SK-N-SH treated with all-trans-retinoic acid at 6 μM for 48 hours (cell line): ENCODE data around the gene DDX41.

Experiments
- CSDC2 ChIP-seq: fragments of 250-450 bp; sonication (Bioruptor Pico); IDR thresholded peaks from 2 replicates; pipeline ENCODE4 v1.5.0; 2020; ENCODE audit warnings: mild to moderate bottlenecking, moderate library complexity
- GLIS3 ChIP-seq: fragments of 250-450 bp; sonication (Bioruptor Pico); IDR thresholded peaks from 2 replicates; pipeline ENCODE4 v1.5.0; 2020; ENCODE audit warnings: mild to moderate bottlenecking, moderate library complexity
- OSR1 ChIP-seq: fragments of 250-450 bp; sonication (Bioruptor Pico); IDR thresholded peaks from 2 replicates; pipeline ENCODE4 v1.8.0; 2022; ENCODE audit warnings: moderate library complexity, mild to moderate bottlenecking, inconsistent platforms
- PPARA ChIP-seq: fragments of 250-450 bp; sonication (Bioruptor Pico); IDR thresholded peaks from 2 replicates; pipeline ENCODE4 v1.5.0; 2020; ENCODE audit warnings: mild to moderate bottlenecking, borderline replicate concordance
- ZFP30 ChIP-seq: fragments of 450-650 bp; formaldehyde crosslinking; IDR thresholded peaks from 2 replicates; pipeline ENCODE4 v1.5.0; 2022; ENCODE audit warnings: mild to moderate bottlenecking, moderate library complexity
- ZNF8 ChIP-seq: fragments of 450-650 bp; formaldehyde crosslinking; IDR thresholded peaks from 2 replicates; pipeline ENCODE4 v1.5.0; 2020; ENCODE audit warnings: mild to moderate bottlenecking, moderate library complexity
- TF ChIP-seq, protein P1 (sequence below): fragments of 250-450 bp; sonication (Bioruptor Pico); IDR thresholded peaks from 2 replicates; pipeline ENCODE4 v1.8.0; 2020; ENCODE audit warnings: mild to moderate bottlenecking, moderate library complexity, borderline replicate concordance
- TF ChIP-seq, protein P2 (sequence below): fragments of 250-450 bp; sonication (Bioruptor Pico); IDR thresholded peaks from 2 replicates; pipeline ENCODE4 v1.5.0; 2020; ENCODE audit warnings: mild to moderate bottlenecking, moderate library complexity

DNA sequence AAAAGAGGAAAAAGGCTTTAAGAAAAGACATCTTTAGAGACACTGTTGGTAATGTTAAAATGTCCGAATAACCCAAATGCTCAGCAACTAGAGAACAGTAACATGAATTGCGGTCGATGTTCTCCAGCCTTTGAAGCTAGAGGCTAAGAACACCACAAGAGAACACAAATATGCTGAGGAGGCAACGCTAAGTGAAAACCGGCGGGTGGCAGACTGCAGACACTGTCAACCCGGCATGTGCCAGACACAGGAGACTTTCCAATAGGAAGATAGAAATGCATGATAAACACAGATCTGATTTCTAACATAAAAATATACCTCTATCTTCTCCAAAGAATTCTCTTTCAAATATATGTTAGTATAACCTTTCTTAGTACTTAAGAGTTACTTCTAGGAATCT lies 18.4 kb upstream of the DDX41 start:
- TF ChIP-seq, protein P1, sequence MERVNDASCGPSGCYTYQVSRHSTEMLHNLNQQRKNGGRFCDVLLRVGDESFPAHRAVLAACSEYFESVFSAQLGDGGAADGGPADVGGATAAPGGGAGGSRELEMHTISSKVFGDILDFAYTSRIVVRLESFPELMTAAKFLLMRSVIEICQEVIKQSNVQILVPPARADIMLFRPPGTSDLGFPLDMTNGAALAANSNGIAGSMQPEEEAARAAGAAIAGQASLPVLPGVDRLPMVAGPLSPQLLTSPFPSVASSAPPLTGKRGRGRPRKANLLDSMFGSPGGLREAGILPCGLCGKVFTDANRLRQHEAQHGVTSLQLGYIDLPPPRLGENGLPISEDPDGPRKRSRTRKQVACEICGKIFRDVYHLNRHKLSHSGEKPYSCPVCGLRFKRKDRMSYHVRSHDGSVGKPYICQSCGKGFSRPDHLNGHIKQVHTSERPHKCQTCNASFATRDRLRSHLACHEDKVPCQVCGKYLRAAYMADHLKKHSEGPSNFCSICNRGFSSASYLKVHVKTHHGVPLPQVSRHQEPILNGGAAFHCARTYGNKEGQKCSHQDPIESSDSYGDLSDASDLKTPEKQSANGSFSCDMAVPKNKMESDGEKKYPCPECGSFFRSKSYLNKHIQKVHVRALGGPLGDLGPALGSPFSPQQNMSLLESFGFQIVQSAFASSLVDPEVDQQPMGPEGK (CRISPR knock-in tag): no peak
- TF ChIP-seq GLIS3 (CRISPR knock-in tag): no peak
- TF ChIP-seq CSDC2 (CRISPR knock-in tag): no peak
- TF ChIP-seq ZNF8 (CRISPR knock-in tag): no peak
- TF ChIP-seq, protein P2, sequence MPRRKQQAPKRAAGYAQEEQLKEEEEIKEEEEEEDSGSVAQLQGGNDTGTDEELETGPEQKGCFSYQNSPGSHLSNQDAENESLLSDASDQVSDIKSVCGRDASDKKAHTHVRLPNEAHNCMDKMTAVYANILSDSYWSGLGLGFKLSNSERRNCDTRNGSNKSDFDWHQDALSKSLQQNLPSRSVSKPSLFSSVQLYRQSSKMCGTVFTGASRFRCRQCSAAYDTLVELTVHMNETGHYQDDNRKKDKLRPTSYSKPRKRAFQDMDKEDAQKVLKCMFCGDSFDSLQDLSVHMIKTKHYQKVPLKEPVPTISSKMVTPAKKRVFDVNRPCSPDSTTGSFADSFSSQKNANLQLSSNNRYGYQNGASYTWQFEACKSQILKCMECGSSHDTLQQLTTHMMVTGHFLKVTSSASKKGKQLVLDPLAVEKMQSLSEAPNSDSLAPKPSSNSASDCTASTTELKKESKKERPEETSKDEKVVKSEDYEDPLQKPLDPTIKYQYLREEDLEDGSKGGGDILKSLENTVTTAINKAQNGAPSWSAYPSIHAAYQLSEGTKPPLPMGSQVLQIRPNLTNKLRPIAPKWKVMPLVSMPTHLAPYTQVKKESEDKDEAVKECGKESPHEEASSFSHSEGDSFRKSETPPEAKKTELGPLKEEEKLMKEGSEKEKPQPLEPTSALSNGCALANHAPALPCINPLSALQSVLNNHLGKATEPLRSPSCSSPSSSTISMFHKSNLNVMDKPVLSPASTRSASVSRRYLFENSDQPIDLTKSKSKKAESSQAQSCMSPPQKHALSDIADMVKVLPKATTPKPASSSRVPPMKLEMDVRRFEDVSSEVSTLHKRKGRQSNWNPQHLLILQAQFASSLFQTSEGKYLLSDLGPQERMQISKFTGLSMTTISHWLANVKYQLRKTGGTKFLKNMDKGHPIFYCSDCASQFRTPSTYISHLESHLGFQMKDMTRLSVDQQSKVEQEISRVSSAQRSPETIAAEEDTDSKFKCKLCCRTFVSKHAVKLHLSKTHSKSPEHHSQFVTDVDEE (CRISPR knock-in tag): no peak
- TF ChIP-seq OSR1: no peak
- TF ChIP-seq ZFP30 (CRISPR knock-in tag): no peak
- no peak for TF ChIP-seq PPARA (CRISPR knock-in tag)
